ENCODE measurements around the gene PLN.

The PLN gene

GRCh38 chr6:118548136-118548535 is at the start of gene PLN:
TSS of gene PLN (plus strand) at chr6:118548296. CDS start at chr6:118558922, 10,626 bp downstream.
- no peak for DNase-seq

- no peak for DNase-seq
These were observed 47.7 kb upstream of the PLN start for GRCh38 chr6:118500130-118501015.

- no peak for DNase-seq
These were observed 47.0 kb upstream of the PLN start for GRCh38 chr6:118501099-118501498.

- DNase-seq, result no peak
These were observed 46.3 kb upstream of the PLN start for GRCh38 chr6:118501765-118502164.

- no peak for DNase-seq
These were observed 45.9 kb upstream of the PLN start for GRCh38 chr6:118502169-118502568.

- no peak for DNase-seq
These were observed 43.5 kb upstream of the PLN start for GRCh38 chr6:118504611-118505010.

GRCh38 chr6:118505656-118506055 is 42.4 kb upstream of the PLN start:
- DNase-seq, result no peak

- DNase-seq, result no peak
These were observed 41.9 kb upstream of the PLN start for GRCh38 chr6:118506071-118506638.

- DNase-seq, result no peak
These were observed 40.5 kb upstream of the PLN start for GRCh38 chr6:118507636-118508035.

GRCh38 chr6:118509009-118509617 is 39.0 kb upstream of the PLN start:
- DNase-seq, result no peak

GRCh38 chr6:118511930-118512715 is 36.0 kb upstream of the PLN start:
- DNase-seq, result no peak

GRCh38 chr6:118514689-118515088 is 33.4 kb upstream of the PLN start:
- no peak for DNase-seq

GRCh38 chr6:118522422-118522821 is 25.7 kb upstream of the PLN start:
- DNase-seq, result no peak

GRCh38 chr6:118523216-118523615 is 24.9 kb upstream of the PLN start:
- no peak for DNase-seq

- DNase-seq, result no peak
These were observed 23.4 kb upstream of the PLN start for GRCh38 chr6:118524686-118525085.

- no peak for DNase-seq
These were observed 21.9 kb upstream of the PLN start for GRCh38 chr6:118525913-118526780.

GRCh38 chr6:118528129-118528528 is 20.0 kb upstream of the PLN start:
- no peak for DNase-seq

GRCh38 chr6:118529756-118530155 is 18.3 kb upstream of the PLN start:
- no peak for DNase-seq

- no peak for DNase-seq
These were observed 17.2 kb upstream of the PLN start for GRCh38 chr6:118530942-118531341.

- DNase-seq, result no peak
These were observed 12.8 kb upstream of the PLN start for GRCh38 chr6:118535176-118535844.

- no peak for DNase-seq
These were observed 11.6 kb upstream of the PLN start for GRCh38 chr6:118536478-118536877.

GRCh38 chr6:118537574-118537973 is 10.5 kb upstream of the PLN start:
- DNase-seq, result no peak

Data from CD4-positive, alpha-beta T cell treated with Interferon gamma for 1 hour (primary cell).